HFF-Myc (cell line): ENCODE measurements around the gene CFAP46.

ENCODE experiments used
- DNase-seq: peaks from one replicate; pipeline ENCODE4 v3.0.0-alpha.2; 2011; ENCODE audit warnings: low read depth; ENCODE audit errors: extremely low read depth
- H3K4me3 ChIP-seq: replicated peaks from 2 replicates; pipeline ENCODE4 v1.5.1; 2011; ENCODE audit warnings: low read depth, mild to moderate bottlenecking, control low read depth, low read length
- TF ChIP-seq, protein P1 (sequence below): IDR thresholded peaks from 2 replicates; pipeline ENCODE4 v1.5.1; 2012; ENCODE audit warnings: mild to moderate bottlenecking, low read depth, low read length, control low read depth; ENCODE audit errors: missing control alignments

Gene CFAP46

GRCh38 chr10:132785723-132786475, 156.5 kb downstream of the CFAP46 start, which contains the start of gene NKX6-2:
Gene NKX6-2, minus strand, starts transcription at chr10:132786147. Its CDS starts 199 bp downstream, at chr10:132785948.
- no peak within 1 kb of the TSS for H3K4me3 ChIP-seq

DNA sequence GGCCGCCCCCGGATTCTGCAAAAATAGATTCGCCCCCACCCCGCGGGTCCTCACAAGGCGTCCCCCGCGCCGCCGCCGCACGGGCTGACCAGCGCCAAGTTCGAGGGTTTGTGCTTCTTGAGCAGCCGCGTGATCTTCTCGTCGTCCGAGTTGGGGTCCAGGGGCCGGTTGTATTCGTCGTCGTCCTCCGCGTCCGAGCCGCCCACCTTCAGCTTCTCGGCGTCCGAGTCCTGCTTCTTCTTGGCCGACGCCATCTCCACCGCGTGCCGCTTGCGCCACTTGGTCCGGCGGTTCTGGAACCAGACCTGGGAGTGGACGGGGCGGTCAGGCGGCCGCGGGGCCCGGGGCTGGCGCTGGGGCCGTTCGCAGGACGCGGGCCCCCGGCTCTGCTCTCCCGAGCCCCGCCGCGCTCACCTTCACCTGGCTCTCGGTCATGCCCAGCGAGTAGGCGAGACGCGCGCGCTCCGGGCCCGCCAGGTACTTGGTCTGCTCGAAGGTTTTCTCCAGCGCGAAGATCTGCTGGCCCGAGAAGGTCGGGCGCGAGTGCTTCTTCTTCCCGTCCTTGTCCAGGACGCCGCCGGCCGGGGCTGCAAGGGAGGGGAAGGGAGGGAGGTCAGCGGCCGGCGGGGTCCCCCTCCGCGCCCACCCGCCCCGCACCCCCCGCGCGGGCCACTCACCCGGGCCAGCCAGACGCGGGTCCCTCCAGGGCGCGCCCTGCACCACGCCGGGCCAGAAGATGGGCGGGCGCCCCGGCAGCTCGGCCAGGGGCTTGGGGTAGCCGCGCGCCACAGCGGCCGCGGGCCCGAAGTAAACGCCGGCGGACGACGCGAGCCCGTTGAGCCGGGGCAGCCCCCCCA, 157.3 kb downstream of the CFAP46 start:
- TF ChIP-seq, protein P1, sequence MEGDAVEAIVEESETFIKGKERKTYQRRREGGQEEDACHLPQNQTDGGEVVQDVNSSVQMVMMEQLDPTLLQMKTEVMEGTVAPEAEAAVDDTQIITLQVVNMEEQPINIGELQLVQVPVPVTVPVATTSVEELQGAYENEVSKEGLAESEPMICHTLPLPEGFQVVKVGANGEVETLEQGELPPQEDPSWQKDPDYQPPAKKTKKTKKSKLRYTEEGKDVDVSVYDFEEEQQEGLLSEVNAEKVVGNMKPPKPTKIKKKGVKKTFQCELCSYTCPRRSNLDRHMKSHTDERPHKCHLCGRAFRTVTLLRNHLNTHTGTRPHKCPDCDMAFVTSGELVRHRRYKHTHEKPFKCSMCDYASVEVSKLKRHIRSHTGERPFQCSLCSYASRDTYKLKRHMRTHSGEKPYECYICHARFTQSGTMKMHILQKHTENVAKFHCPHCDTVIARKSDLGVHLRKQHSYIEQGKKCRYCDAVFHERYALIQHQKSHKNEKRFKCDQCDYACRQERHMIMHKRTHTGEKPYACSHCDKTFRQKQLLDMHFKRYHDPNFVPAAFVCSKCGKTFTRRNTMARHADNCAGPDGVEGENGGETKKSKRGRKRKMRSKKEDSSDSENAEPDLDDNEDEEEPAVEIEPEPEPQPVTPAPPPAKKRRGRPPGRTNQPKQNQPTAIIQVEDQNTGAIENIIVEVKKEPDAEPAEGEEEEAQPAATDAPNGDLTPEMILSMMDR, result no peak
- no peak for DNase-seq
- no peak overlapping the region for H3K4me3 ChIP-seq

More at GRCh38 chr10:132785723-132786475, 156.5 kb downstream of the CFAP46 start, which contains the start of gene NKX6-2:
- no peak for DNase-seq
- TF ChIP-seq, protein P1, result no peak

DNA sequence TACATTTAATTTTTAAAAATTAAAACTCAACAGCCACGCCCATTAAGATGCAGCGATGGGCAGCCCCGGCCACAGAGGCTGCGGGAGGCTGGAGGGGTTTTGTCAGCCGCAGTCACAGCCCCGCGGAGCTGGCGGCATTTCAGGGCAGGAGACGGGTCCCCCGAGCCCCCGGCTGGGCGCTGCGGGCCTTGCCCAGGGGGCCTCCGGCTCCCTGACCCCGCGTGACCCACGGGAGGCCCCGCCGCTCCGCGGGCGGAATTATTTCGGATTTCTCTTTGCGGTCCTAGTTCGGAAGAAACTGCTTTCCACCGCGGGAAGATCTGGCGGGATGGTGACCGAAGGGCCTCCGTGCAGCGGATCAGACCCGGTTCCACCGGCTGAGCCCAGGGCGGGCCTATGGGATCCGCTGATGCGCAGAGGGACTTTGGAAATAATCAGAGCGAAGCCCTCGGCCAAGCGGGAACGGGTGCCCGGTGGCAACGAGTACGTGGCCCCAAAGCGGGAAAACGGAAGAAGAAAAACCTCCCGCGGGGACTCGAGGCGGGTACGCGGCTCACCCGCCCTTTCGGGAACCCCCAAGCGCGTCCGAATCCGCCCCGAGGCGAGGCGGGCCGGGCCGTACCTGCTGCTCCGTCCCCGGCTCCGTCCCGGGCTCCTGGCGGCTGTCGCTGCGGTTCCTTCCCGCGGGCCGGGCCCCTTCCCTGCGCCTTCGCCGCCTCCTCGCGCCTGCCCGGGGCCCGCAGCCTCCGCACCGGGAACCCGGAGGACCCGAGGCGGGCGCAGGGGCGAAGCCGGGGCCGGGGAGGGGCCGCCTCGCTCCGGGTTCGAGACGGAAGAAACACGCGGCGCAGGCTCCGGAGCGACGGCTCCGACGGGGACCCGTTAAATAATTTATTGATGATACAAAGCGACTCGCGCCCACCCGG, 158.2 kb downstream of the CFAP46 start:
- TF ChIP-seq, protein P1, result no peak
- H3K4me3 ChIP-seq, result no peak overlapping the region
- no peak for DNase-seq

DNA sequence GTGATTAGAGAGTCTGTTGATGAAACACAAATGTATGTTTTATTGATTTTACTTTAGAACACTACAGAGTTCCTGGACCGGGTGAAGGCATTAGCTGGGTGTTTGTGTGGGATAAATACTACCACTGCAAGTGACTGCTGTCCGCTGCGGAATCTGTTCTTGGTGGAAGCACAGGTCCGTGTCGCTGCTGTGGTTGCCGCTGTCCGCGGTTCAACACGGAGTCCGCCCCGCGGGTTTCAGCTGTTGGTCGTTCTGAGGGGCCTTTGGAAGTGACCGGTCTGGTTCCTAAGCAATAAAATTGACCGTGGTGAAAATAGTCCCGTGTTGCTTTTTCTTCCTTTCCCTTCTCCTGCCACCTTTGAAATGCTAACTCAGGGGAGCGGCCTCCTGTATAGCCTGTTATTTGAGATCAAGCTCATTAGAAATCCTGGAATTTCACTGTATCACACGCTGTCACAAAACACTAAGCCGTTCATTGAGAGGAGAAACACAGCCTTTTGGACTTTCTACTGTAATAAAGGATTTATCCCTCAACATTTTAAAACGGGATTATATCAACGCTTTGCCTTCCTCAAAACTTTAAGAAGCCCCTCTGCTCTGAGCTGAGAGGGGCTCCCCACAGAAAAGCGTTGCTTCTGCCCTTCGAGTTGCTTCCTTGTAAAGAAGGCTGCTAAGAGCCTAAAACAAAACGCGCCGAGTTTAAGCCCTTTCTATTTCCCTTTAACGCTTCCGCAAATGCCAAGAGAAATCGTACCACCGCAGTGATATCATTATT, 159.0 kb downstream of the CFAP46 start:
- no peak for DNase-seq
- no peak overlapping the region for H3K4me3 ChIP-seq
- TF ChIP-seq, protein P1, result no peak

DNA sequence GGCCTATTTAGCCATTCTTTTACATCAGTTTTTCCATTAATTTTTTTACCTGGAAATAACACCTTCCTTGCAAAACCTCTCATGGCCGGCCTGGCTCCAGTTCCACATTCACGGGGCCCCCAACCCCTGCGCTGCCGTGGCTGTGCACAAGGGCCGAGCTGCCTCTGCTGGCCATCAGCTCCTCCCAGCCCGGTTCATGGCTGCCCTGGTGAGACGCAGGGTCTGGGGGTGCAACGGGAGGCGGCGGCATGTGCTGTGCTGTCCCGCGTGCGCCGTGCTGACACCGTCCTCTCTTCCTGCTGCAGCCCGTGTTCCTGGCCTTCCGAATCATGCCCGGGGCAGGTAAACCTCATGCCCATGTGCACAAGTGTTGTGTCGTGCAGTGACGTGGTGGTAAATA, 160.8 kb downstream of the CFAP46 start:
- no peak for DNase-seq
- H3K4me3 ChIP-seq, result no peak overlapping the region
- TF ChIP-seq, protein P1, result no peak

GRCh38 chr10:132780356-132780755, 162.0 kb downstream of the CFAP46 start:
- H3K4me3 ChIP-seq, result no peak overlapping the region
- TF ChIP-seq, protein P1, result no peak
- no peak for DNase-seq
